ENCODE results near the gene SNTG2.
A peak's percentile ranks its signal among the peaks of the same experiment; 100 is the strongest.
"Not testable (repeated sequence)": the region's sequence is repeated elsewhere in the genome, so short reads cannot be mapped to it uniquely, and the experiment has no call there.

Gene SNTG2

DNA sequence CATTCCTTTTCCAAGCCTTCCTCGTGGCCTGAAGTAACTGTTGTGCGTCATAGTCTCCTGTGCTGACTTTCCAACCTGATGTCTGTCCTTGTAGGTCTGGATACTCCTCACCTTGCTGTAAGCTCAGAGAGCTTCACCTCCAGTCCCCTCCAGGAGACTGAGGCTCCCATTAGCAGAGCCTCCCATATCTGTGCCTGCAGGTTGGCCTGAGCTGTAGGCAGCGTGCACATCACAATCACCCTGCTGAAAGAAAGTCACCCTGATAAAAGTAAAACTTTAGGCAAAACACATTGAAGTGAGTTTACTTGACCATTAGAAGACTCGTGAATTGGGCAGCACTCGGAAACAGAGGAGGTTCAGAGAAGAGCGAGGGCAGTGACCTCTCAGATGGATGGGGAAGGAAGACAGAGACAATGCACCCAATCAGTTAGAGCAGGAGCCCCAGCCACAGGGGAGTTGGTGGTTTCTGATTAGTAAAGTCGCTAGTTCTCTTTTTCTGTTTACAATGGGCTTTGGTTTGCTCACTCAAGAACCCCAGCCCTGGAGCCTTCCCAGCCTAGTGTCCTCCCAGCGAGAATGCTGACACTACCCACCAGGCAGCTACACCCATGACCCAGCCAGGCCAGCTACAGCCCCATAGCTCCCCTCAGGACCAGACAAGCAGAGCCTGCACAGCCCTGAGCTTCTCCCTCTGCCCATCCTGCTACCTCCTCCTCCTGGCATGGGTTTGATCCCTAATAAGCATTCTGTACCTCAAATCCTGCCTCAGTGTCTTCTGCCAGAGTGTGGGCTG, 450.5 kb downstream of the SNTG2 start:
- DNase-seq: peak in 1 of 2 donors; percentile 2

DNA sequence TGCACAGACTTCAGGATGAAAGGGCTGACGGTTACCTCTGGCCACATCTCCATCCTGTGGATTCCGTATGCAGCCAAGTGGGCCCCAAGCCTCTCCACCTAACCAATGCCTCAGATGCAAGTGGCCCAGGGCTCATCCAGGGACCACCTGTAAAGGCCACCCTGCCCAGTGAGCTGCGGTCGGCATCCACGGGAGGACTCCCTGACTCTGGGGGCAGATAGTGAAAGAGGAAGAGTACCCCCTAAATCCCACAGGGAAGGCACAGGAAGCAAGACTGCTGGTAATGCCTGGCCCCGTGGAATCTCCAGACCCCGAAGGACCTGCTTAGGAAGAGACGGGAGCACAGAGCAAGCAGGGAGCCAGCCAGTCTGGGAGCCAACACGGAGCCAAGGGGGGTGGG, 451.4 kb downstream of the SNTG2 start:
- DNase-seq: no peak

DNA sequence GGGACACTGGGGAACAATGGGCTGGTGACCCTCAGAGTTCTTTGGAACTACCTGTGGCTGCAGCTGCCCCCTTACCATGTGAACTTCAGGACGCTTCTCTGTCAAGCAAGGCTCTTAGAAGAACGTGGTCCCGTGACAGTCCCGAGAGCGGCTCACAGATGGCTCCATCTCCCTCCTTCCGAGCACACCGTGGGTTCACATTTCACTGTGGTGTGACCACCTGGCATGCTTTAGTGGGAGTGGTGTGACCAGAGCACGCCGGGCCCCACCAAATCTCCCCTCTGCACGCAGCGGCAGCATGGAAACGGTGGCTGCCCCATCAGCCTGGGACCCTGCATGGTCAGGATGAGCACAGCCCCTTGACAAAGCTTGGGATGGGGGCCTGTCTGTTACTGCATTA, 452.9 kb downstream of the SNTG2 start:
- DNase-seq: no peak

DNA sequence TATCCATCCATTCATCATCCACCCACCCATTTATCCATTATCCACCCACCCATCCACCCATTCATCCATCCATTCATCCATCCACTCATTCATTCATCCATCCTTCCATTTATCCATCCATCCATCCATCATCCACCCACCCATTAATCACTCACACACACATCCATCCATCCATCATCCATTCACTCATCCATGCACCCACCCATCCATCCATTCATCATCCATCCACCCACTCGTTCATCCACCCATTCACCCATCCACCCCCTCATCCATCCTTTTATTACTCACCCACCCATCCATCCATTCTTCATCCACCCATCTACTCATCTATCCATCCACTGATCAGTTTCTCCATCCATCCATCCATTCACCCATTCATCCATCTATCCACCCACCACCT, 454.5 kb downstream of the SNTG2 start:
- DNase-seq: no peak

DNA sequence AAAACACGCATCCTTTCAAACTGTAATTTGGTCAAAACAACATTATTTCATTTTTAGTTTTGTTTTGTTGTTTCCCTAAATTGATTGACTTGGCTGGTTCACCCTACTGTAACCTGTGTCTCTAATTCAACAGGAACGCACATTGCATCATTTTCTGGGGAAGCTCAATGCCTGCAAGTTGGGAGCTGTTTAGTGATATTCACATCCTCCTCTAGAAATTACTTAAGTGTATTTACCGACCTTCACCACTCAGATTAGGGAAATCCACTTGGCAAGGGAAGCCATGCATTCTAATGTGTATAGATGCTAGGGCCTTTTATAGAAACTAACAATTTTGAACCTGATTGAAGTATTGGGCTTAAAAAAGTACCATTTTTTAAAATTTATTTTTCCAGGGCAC, 455.3 kb downstream of the SNTG2 start:
- DNase-seq: no peak

DNA sequence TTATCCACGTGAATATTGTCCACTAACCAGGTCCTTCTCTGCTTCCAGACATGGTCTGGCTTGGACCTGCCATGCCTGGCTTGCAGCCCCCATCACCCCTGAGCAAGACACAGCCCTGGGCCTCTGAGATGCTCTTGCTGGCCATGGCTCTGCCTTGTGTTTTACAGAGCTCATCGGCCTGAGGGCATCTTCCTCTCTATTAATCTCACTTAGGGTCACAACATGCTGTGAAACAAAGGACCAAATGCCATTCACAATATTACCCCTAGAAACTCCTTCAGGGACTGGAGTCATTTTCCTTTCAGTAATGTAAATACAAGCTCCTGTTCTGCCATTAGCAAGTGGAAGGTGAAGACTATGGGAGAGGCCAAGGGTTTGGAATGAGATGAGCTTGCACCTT, 455.8 kb downstream of the SNTG2 start:
- no peak for DNase-seq

DNA sequence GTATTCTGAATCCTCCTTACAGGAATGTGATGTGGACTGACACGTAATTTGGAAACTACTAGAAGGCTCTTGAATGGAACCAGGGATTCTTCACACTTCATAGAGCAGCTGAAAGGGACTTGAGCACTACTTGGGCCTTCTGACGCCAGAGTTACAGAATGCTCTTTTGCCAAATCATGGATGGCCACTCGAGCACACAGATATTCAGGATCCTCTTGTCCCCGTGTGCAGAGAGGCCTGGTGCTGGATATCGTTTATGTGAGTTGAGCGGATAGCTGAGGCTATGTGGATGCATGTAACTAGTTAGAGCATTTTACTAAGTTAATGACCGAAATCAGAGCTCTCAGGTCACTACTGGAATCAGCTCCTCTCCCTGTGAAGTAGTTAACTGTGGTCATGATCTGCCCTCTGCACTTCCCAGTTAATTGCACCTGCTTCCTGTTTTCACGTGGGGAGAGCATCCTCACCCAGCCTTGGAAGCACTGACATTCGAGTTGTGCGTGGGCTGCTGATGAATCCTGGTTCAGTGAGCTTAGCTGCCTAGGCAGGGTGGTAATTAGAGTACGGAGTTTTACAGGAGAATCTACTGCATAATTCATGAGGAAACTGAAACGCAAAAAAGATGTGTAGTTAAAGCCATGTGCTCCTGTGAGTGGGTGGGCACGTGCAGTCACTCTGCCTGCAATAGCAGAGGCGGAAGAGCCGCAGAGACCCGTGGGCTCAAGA, 457.5 kb downstream of the SNTG2 start:
- no peak for DNase-seq

DNA sequence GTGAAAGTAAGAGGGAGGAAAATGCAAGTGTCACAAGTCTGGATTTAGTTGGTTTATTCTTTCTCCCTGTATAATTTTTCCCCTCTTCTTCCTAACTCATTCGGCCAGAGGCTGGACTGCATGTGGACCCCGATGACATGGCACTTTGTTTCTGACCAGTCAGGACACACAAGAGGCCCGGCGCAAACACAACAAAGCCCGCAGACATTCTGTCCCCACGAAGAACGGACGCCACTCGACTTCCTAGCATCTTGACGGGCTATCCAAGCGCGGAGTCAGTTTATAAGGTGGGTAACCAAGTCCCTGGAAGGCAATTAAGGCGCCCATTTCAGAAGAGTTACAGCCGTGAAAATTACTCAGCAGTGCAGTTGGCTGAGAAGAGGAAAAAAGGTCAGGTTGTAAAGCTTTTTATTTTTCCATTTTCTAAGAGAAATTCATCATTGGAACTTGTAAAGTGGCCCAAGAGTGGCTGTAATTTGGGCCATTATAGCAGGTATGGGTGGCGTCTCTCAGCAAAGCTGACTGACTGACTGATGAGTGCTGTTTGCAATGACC, 462.6 kb downstream of the SNTG2 start, which contains the start of gene TPO:
Gene TPO, plus strand, starts transcription at position 308 of the 555 bp plus-strand sequence. CDS start 946 bp downstream, outside the sequence.
- DNase-seq: no peak

DNA sequence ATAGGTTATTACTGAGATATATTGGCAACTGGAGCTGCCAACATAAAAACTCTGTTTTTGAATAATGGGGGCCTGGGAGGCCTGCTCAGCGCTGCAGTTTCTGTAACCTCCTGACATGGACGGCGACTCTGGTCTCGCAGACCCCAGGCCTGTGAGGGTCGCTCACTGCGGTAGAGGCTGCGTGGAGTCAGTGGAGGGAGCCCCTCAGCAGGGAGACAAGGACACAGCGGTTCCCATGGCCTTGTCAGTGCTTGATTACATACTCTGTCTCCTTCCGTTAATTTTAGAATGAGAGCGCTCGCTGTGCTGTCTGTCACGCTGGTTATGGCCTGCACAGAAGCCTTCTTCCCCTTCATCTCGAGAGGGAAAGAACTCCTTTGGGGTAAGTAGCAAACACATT, 463.5 kb downstream of the SNTG2 start:
- no peak for DNase-seq

DNA sequence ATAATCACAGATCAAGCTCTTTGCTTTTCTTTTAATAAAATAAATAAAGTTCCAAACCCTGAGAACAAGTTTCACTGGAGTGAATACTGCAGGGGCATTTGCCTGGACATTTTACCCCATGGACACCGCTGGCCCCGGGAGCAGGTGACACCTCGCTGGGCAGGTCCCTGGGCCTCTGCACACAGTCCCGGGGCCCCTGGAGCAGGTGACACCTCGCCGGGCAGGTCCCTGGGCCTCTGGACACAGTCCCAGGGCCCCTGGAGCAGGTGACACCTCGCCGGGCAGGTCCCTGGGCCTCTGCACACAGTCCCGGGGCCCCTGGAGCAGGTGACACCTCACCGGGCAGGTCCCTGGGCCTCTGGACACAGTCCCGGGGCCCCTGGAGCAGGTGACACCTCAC, 464.3 kb downstream of the SNTG2 start:
- not testable (repeated sequence) for DNase-seq

DNA sequence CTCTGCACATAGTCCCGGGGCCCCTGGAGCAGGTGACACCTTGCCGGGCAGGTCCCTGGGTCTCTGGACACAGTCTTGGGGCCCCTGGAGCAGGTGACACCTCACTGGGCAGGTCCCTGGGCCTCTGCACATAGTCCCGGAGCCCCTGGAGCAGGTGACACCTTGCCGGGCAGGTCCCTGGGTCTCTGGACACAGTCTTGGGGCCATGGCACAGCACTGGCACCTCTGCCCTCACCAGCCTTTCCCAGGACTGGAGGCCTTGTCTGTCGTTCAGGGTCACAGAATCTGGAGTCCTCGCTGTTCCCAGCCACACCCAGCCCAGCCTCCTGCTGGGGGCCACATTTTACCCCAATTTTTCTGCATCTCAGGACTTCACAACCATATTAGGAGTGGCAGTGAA, 464.9 kb downstream of the SNTG2 start:
- DNase-seq: no peak

All from bone marrow (tissue), 2 donors.